Liver (tissue), 3 donors: Measurements from ENCODE around the gene BFSP2.

Source experiments
- ATF3 ChIP-seq: IDR thresholded peaks from 2 replicates; pipeline ENCODE4 v1.6.1; 2016; ENCODE audit warnings: antibody characterized with exemption
- CTCF ChIP-seq: fragments of 150-350 bp; IDR thresholded peaks from 2 replicates; pipeline ENCODE4 v1.5.1; 2017; ENCODE audit warnings: improper control_type of control experiment, low read depth, low read length; ENCODE audit not compliant: missing input control
- EGR1 ChIP-seq, 2 donors: IDR thresholded peaks; 2 replicates each; pipeline ENCODE4 v1.6.1; 2016 to 2018; ENCODE audit warnings: antibody characterized with exemption in 2 of 2, low read depth in 2 of 2
- FOXA1 ChIP-seq: IDR thresholded peaks from 2 replicates; pipeline ENCODE4 v1.6.1; 2016; ENCODE audit warnings: antibody characterized with exemption
- GABPA ChIP-seq, 2 donors: IDR thresholded peaks in 1 of 2; conservative IDR thresholded peaks in 1 of 2; 2 replicates each; pipeline ENCODE4 v1.6.1; 2016; ENCODE audit warnings: antibody characterized with exemption in 2 of 2, mild to moderate bottlenecking in 1 of 2, moderate library complexity in 1 of 2
- JUND ChIP-seq, 2 donors: IDR thresholded peaks; 2 replicates each; pipeline ENCODE4 v1.6.1; 2016; ENCODE audit warnings: antibody characterized with exemption in 2 of 2
- MAX ChIP-seq: IDR thresholded peaks from 2 replicates; pipeline ENCODE4 v1.6.1; 2016; ENCODE audit warnings: antibody characterized with exemption
- NR2F2 ChIP-seq: IDR thresholded peaks from 2 replicates; pipeline ENCODE4 v1.6.1; 2016; ENCODE audit warnings: antibody characterized with exemption
- RAD21 ChIP-seq, 2 donors: IDR thresholded peaks; 2 replicates each; pipeline ENCODE4 v1.6.1; 2016; ENCODE audit warnings: antibody characterized with exemption in 2 of 2, mild to moderate bottlenecking in 2 of 2
- REST ChIP-seq: IDR thresholded peaks from 2 replicates; pipeline ENCODE4 v1.6.1; 2016; ENCODE audit warnings: antibody characterized with exemption, mild to moderate bottlenecking
- RXRA ChIP-seq, 2 donors: IDR thresholded peaks; 2 replicates each; pipeline ENCODE4 v1.6.1; 2017 to 2018; ENCODE audit warnings: antibody characterized with exemption in 2 of 2, mild to moderate bottlenecking in 1 of 2
- YY1 ChIP-seq: IDR thresholded peaks from 2 replicates; pipeline ENCODE4 v1.6.1; 2016; ENCODE audit warnings: antibody characterized with exemption, mild to moderate bottlenecking
- ZBTB33 ChIP-seq: IDR thresholded peaks from 2 replicates; pipeline ENCODE4 v1.6.1; 2016; ENCODE audit warnings: antibody characterized with exemption
- donor health status: healthy.
- donor health status: healthy.

GRCh38 chr3:133459400-133459799 lies 59.5 kb downstream of the BFSP2 start:
- TF ChIP-seq CTCF = no peak
- peak; percentile 60 to 76 for TF ChIP-seq RXRA (IDR thresholded peaks at IDR 0.05)
- peak; percentile 15 for TF ChIP-seq MAX
- peak; percentile 24 for TF ChIP-seq YY1
- TF ChIP-seq REST = no peak
- peak; percentile 28 to 40 for TF ChIP-seq RAD21 (IDR thresholded peaks at IDR 0.05)
- TF ChIP-seq ZBTB33 = no peak
- TF ChIP-seq FOXA1 = no peak
- peak; percentile 12 for TF ChIP-seq NR2F2
- no peak for TF ChIP-seq EGR1 (IDR thresholded peaks at IDR 0.05; ENCODE audit: low read depth in 2 of 2)
- TF ChIP-seq GABPA (IDR thresholded peaks at IDR 0.05 in 1 of 2, conservative IDR thresholded peaks at IDR 0.05 in 1 of 2) = no peak
- TF ChIP-seq JUND (IDR thresholded peaks at IDR 0.05) = peak; percentile 22 to 31
- TF ChIP-seq ATF3 = no peak
